PC-3 (cell line): ENCODE data around the gene BDKRB1.

ENCODE experiments used
- CTCF ChIP-seq: fragments of 300-600 bp; sonication (generic); conservative IDR thresholded peaks from 2 replicates; pipeline ENCODE4 v1.5.1; 2017; ENCODE audit warnings: antibody characterized with exemption, low read depth, mild to moderate bottlenecking, low read length
- EZH2 ChIP-seq: fragments of 300-600 bp; sonication (generic); IDR thresholded peaks from one replicate; pipeline ENCODE4 v1.6.1; 2017; ENCODE audit warnings: antibody characterized with exemption, mild to moderate bottlenecking, low read length; ENCODE audit not compliant: unreplicated experiment
- EZH2phosphoT487 ChIP-seq: fragments of 300-600 bp; sonication (generic); IDR thresholded peaks from 2 replicates; pipeline ENCODE4 v1.6.1; 2018; ENCODE audit warnings: mild to moderate bottlenecking, antibody characterized with exemption, low read length, borderline replicate concordance

GRCh38 chr14:96257056-96257455, 1.0 kb downstream of the BDKRB1 start:
- TF ChIP-seq CTCF: no peak
- no peak for TF ChIP-seq EZH2
- TF ChIP-seq EZH2phosphoT487: no peak
